ENCODE measurements around the gene SLC6A4. TPM values are rescaled to one million over a fixed set of nuclear protein-coding genes. Genes with fewer than 3 reads are reported as not detected.
A peak's percentile ranks its signal among the peaks of the same experiment; 100 is the strongest.

Gene SLC6A4
- total and polyA plus RNA-seq, 4 experiments from 2014 or later: not detected

- Histone ChIP-seq H3K4me1 (ENCODE audit: insufficient read depth, low read length) (no peaks in the 10 kb centered on the region), H3K27ac (ENCODE audit: low read depth, low read length) (no peak overlapping the region), H3K36me3 (ENCODE audit: insufficient read depth, low read length) (peaks cover 40% of the 10 kb centered on the region), H3K9me3 (ENCODE audit: control insufficient read depth in 1 of 2, low read length in 2 of 2) (no peaks in the 10 kb centered on the region), H3K27me3 (ENCODE audit: insufficient read depth, low read length) (no peaks in the 10 kb centered on the region), H3K4me3 (ENCODE audit: low read length in 2 of 2) (no peak overlapping the region)
- no peak for DNase-seq
- intact Hi-C loops (cut with micrococcal nuclease): loop anchor here (10.0 kb wide), 1 partner anchor 106 kb away; no protein-coding TSS in a partner anchor
- Mint-ChIP-seq H3K27me3 (no peaks in the 10 kb centered on the region), H3K4me3 (no peak overlapping the region), H3K9me3 (no peaks in the 10 kb centered on the region), H3K4me1 (peaks cover 0 to 1% (median 0%) of the 10 kb centered on the region in 4 donors), H3K36me3 (peaks cover 68 to 73% of the 10 kb centered on the region in 2 donors), H3K27ac (peak overlapping the region in 1 of 7 donors; percentile 55)
- ChIA-PET CTCF (ENCODE audit: partially characterized antibody) (interaction anchor here (6.4 kb wide), 1 partner anchor 65 kb away, joined by 27 read pairs; no protein-coding TSS in a partner anchor), POLR2A (ENCODE audit: partially characterized antibody) (no interaction called here)
These were observed 35.6 kb upstream of the SLC6A4 start for GRCh38 chr17:30271102-30271501.

GRCh38 chr17:30267625-30268024 lies 32.1 kb upstream of the SLC6A4 start:
- Histone ChIP-seq H3K36me3 (ENCODE audit: insufficient read depth, low read length) (peaks cover 38% of the 10 kb centered on the region), H3K9me3 (ENCODE audit: control insufficient read depth in 1 of 2, low read length in 2 of 2) (no peaks in the 10 kb centered on the region), H3K27ac (ENCODE audit: low read depth, low read length) (no peak overlapping the region), H3K4me3 (ENCODE audit: low read length in 2 of 2) (no peak overlapping the region), H3K27me3 (ENCODE audit: insufficient read depth, low read length) (no peaks in the 10 kb centered on the region), H3K4me1 (ENCODE audit: insufficient read depth, low read length) (no peaks in the 10 kb centered on the region)
- ChIA-PET POLR2A (ENCODE audit: partially characterized antibody) (no interaction called here), CTCF (ENCODE audit: partially characterized antibody) (interaction anchor here (1.0 to 3.1 kb wide), 3 partner anchors 67 to 143 kb away, joined by 3 to 11 read pairs (median 5); no protein-coding TSS in a partner anchor)
- no peak for DNase-seq
- intact Hi-C loops (cut with micrococcal nuclease): no loop called here
- Mint-ChIP-seq H3K4me1 (peaks cover 0 to 3% (median under 1%) of the 10 kb centered on the region in 4 donors), H3K27me3 (no peaks in the 10 kb centered on the region), H3K27ac (peak overlapping the region in 2 of 7 donors; percentile 1 to 5), H3K9me3 (no peaks in the 10 kb centered on the region), H3K36me3 (peaks cover 70 to 81% of the 10 kb centered on the region in 2 donors), H3K4me3 (no peak overlapping the region)

GRCh38 chr17:30263552-30264333 lies 28.2 kb upstream of the SLC6A4 start:
- H3K27ac ChIP-seq (ENCODE audit: low read depth, low read length): no peak overlapping the region
- Mint-ChIP-seq H3K9me3 (no peaks in the 10 kb centered on the region), H3K4me1 (peaks cover 5 to 9% (median 7%) of the 10 kb centered on the region in 4 donors), H3K36me3 (peaks cover 66 to 76% of the 10 kb centered on the region in 2 donors), H3K27ac (peak overlapping the region in 2 of 7 donors; percentile 34 to 76), H3K4me3 (no peak overlapping the region), H3K27me3 (no peaks in the 10 kb centered on the region)
- no peaks in the 10 kb centered on the region for H3K27me3 ChIP-seq (ENCODE audit: insufficient read depth, low read length)
- H3K36me3 ChIP-seq (ENCODE audit: insufficient read depth, low read length): peaks cover 33% of the 10 kb centered on the region
- CTCF ChIA-PET (ENCODE audit: partially characterized antibody): interaction anchor here (1.7 kb wide), 1 partner anchor 139 kb away, joined by 5 read pairs; no protein-coding TSS in a partner anchor
- DNase-seq: no peak
- no peaks in the 10 kb centered on the region for H3K9me3 ChIP-seq (ENCODE audit: control insufficient read depth in 1 of 2, low read length in 2 of 2)
- intact Hi-C loops (cut with micrococcal nuclease): no loop called here
- no peaks in the 10 kb centered on the region for H3K4me1 ChIP-seq (ENCODE audit: insufficient read depth, low read length)
- POLR2A ChIA-PET (ENCODE audit: partially characterized antibody): no interaction called here
- H3K4me3 ChIP-seq (ENCODE audit: low read length in 2 of 2): no peak overlapping the region

GRCh38 chr17:30256756-30257506 lies 21.4 kb upstream of the SLC6A4 start:
- Histone ChIP-seq H3K27ac (ENCODE audit: low read depth, low read length) (no peak overlapping the region), H3K4me3 (ENCODE audit: low read length in 2 of 2) (no peak overlapping the region), H3K4me1 (ENCODE audit: insufficient read depth, low read length) (no peaks in the 10 kb centered on the region), H3K36me3 (ENCODE audit: insufficient read depth, low read length) (peaks cover 39% of the 10 kb centered on the region), H3K9me3 (ENCODE audit: control insufficient read depth in 1 of 2, low read length in 2 of 2) (no peaks in the 10 kb centered on the region), H3K27me3 (ENCODE audit: insufficient read depth, low read length) (no peaks in the 10 kb centered on the region)
- CTCF ChIA-PET (ENCODE audit: partially characterized antibody): interaction anchor here (1.0 to 1.4 kb wide), 3 partner anchors 78 to 132 kb away, joined by 4 to 5 read pairs (median 4); no protein-coding TSS in a partner anchor
- H3K4me1 Mint-ChIP-seq: peaks cover 3 to 10% (median 6%) of the 10 kb centered on the region in 4 donors
- H3K9me3 Mint-ChIP-seq: no peaks in the 10 kb centered on the region
- intact Hi-C loops (cut with micrococcal nuclease): no loop called here
- peak overlapping the region in 2 of 7 donors; percentile 4 to 54 for H3K27ac Mint-ChIP-seq
- H3K27me3 Mint-ChIP-seq: no peaks in the 10 kb centered on the region
- peaks cover 51 to 64% of the 10 kb centered on the region in 2 donors for H3K36me3 Mint-ChIP-seq
- DNase-seq: no peak
- H3K4me3 Mint-ChIP-seq: no peak overlapping the region
- POLR2A ChIA-PET (ENCODE audit: partially characterized antibody): no interaction called here

GRCh38 chr17:30254150-30254549 lies 18.7 kb upstream of the SLC6A4 start:
- CTCF ChIA-PET (ENCODE audit: partially characterized antibody): interaction anchor here (2.1 kb wide), 1 partner anchor 82 kb away, joined by 7 read pairs; no protein-coding TSS in a partner anchor
- no peaks in the 10 kb centered on the region for H3K9me3 ChIP-seq (ENCODE audit: control insufficient read depth in 1 of 2, low read length in 2 of 2)
- H3K27ac ChIP-seq (ENCODE audit: low read depth, low read length): no peak overlapping the region
- H3K4me1 ChIP-seq (ENCODE audit: insufficient read depth, low read length): no peaks in the 10 kb centered on the region
- H3K36me3 ChIP-seq (ENCODE audit: insufficient read depth, low read length): peaks cover 35% of the 10 kb centered on the region
- intact Hi-C loops (cut with micrococcal nuclease): no loop called here
- no peaks in the 10 kb centered on the region for H3K27me3 ChIP-seq (ENCODE audit: insufficient read depth, low read length)
- H3K36me3 Mint-ChIP-seq: peaks cover 50 to 67% of the 10 kb centered on the region in 2 donors
- H3K9me3 Mint-ChIP-seq: no peaks in the 10 kb centered on the region
- H3K4me3 Mint-ChIP-seq: no peak overlapping the region
- DNase-seq: no peak
- no peak overlapping the region for H3K4me3 ChIP-seq (ENCODE audit: low read length in 2 of 2)
- no peaks in the 10 kb centered on the region for H3K27me3 Mint-ChIP-seq
- POLR2A ChIA-PET (ENCODE audit: partially characterized antibody): no interaction called here
- peak overlapping the region in 1 of 7 donors; percentile 64 for H3K27ac Mint-ChIP-seq
- peaks cover under 1 to 4% (median 2%) of the 10 kb centered on the region in 4 donors for H3K4me1 Mint-ChIP-seq

- H3K4me3 ChIP-seq (ENCODE audit: low read length in 2 of 2): no peak overlapping the region
- H3K36me3 Mint-ChIP-seq: peaks cover 52 to 68% of the 10 kb centered on the region in 2 donors
- ChIA-PET CTCF (ENCODE audit: partially characterized antibody) (interaction anchor here (2.1 kb wide), 1 partner anchor 83 kb away, joined by 7 read pairs; no protein-coding TSS in a partner anchor), POLR2A (ENCODE audit: partially characterized antibody) (interaction anchor here (1.2 kb wide), 1 partner anchor 9 kb away, joined by 3 read pairs; no protein-coding TSS in a partner anchor)
- peaks cover 36% of the 10 kb centered on the region for H3K36me3 ChIP-seq (ENCODE audit: insufficient read depth, low read length)
- no peaks in the 10 kb centered on the region for H3K27me3 Mint-ChIP-seq
- peak overlapping the region in 3 of 7 donors; percentile 5 to 36 (median 30) for H3K27ac Mint-ChIP-seq
- no peak overlapping the region for H3K4me3 Mint-ChIP-seq
- intact Hi-C loops (cut with micrococcal nuclease): no loop called here
- H3K9me3 ChIP-seq (ENCODE audit: control insufficient read depth in 1 of 2, low read length in 2 of 2): no peaks in the 10 kb centered on the region
- H3K27ac ChIP-seq (ENCODE audit: low read depth, low read length): no peak overlapping the region
- H3K4me1 ChIP-seq (ENCODE audit: insufficient read depth, low read length): no peaks in the 10 kb centered on the region
- H3K27me3 ChIP-seq (ENCODE audit: insufficient read depth, low read length): no peaks in the 10 kb centered on the region
- no peaks in the 10 kb centered on the region for H3K9me3 Mint-ChIP-seq
- DNase-seq: no peak
- peaks cover 0 to 1% (median 0%) of the 10 kb centered on the region in 4 donors for H3K4me1 Mint-ChIP-seq
These were observed 17.8 kb upstream of the SLC6A4 start for GRCh38 chr17:30253312-30253711.

GRCh38 chr17:30251931-30252330 lies 16.4 kb upstream of the SLC6A4 start:
- Histone ChIP-seq H3K4me3 (ENCODE audit: low read length in 2 of 2) (no peak overlapping the region), H3K36me3 (ENCODE audit: insufficient read depth, low read length) (peaks cover 33% of the 10 kb centered on the region), H3K9me3 (ENCODE audit: control insufficient read depth in 1 of 2, low read length in 2 of 2) (no peaks in the 10 kb centered on the region), H3K4me1 (ENCODE audit: insufficient read depth, low read length) (no peaks in the 10 kb centered on the region), H3K27me3 (ENCODE audit: insufficient read depth, low read length) (no peaks in the 10 kb centered on the region), H3K27ac (ENCODE audit: low read depth, low read length) (no peak overlapping the region)
- H3K27ac Mint-ChIP-seq: no peak overlapping the region
- DNase-seq: no peak
- H3K4me3 Mint-ChIP-seq: no peak overlapping the region
- ChIA-PET CTCF (ENCODE audit: partially characterized antibody) (no interaction called here), POLR2A (ENCODE audit: partially characterized antibody) (no interaction called here)
- no peaks in the 10 kb centered on the region for H3K27me3 Mint-ChIP-seq
- peaks cover 0 to 1% (median 0%) of the 10 kb centered on the region in 4 donors for H3K4me1 Mint-ChIP-seq
- intact Hi-C loops (cut with micrococcal nuclease): no loop called here
- peaks cover 55 to 71% of the 10 kb centered on the region in 2 donors for H3K36me3 Mint-ChIP-seq
- no peaks in the 10 kb centered on the region for H3K9me3 Mint-ChIP-seq

All from CD4-positive, alpha-beta memory T cell (primary cell).